Activated CD8-positive, alpha-beta memory T cell treated with anti-CD3 and anti-CD28 coated beads, Interleukin-2, amount 10 ng/mL, durations not matched to agents 7 days and 5 days (primary cell): Measurements from ENCODE around the gene TENM4. TPM values are rescaled to one million over a fixed set of nuclear protein-coding genes. Genes with fewer than 3 reads are reported as not detected.
"Not testable (repeated sequence)": the region's sequence is repeated elsewhere in the genome, so short reads cannot be mapped to it uniquely, and the experiment has no call there.

Experiments
- ATAC-seq: fragments of 150-1000 bp; cut with Tn5 transposase; one replicate; pipeline ENCODE4 v1.10.0; 2021; ENCODE audit warnings: moderate library complexity
- CTCF ChIA-PET: fragments of 350-600 bp; sonication (Branson Sonifier 250); formaldehyde crosslinking; loops from one replicate; lab custom pipeline; 2021; ENCODE audit warnings: antibody characterized with exemption; lab: Charles Lee
- DNase-seq: peaks from one replicate; pipeline ENCODE4 v3.0.0-alpha.2; 2020
- H3K27ac Mint-ChIP-seq: one replicate; pipeline ENCODE4 v1.8.0; 2021; ENCODE audit warnings: mild to moderate bottlenecking, mixed read lengths
- H3K27me3 Mint-ChIP-seq: one replicate; pipeline ENCODE4 v1.8.0; 2021; ENCODE audit warnings: mixed read lengths
- H3K36me3 Mint-ChIP-seq: one replicate; pipeline ENCODE4 v1.8.0; 2021; ENCODE audit warnings: mild to moderate bottlenecking, mixed read lengths
- H3K4me1 Mint-ChIP-seq: one replicate; pipeline ENCODE4 v1.8.0; 2021; ENCODE audit warnings: mixed read lengths
- H3K4me3 Mint-ChIP-seq: one replicate; pipeline ENCODE4 v1.8.0; 2021; ENCODE audit warnings: mild to moderate bottlenecking, moderate library complexity, mixed read lengths
- H3K9me3 Mint-ChIP-seq: one replicate; pipeline ENCODE4 v1.8.0; 2022; ENCODE audit warnings: low read depth, mixed read lengths
- microRNA-seq: library from miRNA; unstranded; fragments of <30 nt; microRNA quantifications from one replicate; pipeline ENCODE4 v1.2.0, GENCODE V29; 2022
- total RNA-seq, 2 experiments: library from RNA; stranded (reverse); gene quantifications; one replicate each; pipeline ENCODE4 v1.2.3, GENCODE V29; 2021

The TENM4 gene
- total RNA-seq, 2 experiments from 2014 or later = not detected

DNA sequence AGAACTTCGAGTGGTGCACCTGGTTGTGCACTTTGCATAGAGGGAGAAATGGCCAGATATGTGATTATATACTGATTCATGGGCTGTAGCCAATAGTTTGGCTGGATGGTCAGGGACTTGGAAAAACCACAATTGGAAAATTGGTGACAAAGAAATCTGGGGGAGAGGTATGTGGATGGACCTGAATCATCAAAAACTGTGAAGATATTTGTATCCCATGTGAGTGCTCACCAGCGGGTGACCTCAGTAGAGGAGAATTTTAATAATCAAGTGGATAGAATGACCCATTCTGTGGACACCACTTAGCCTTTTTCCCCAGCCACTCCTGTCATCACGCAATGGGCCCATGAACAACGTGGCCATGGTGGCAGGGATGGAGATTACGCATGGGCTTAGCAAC, 818.2 kb downstream of the TENM4 start:
- no peak overlapping the region for H3K27ac Mint-ChIP-seq
- CTCF ChIA-PET = no interaction called here
- H3K4me3 Mint-ChIP-seq = no peak overlapping the region
- ATAC-seq (no peak), DNase-seq (no peak)
- no peaks in the 10 kb centered on the region for H3K36me3 Mint-ChIP-seq
- H3K4me1 Mint-ChIP-seq = no peaks in the 10 kb centered on the region
- H3K27me3 Mint-ChIP-seq = peaks cover 14% of the 10 kb centered on the region
- peaks cover 9% of the 10 kb centered on the region for H3K9me3 Mint-ChIP-seq

DNA sequence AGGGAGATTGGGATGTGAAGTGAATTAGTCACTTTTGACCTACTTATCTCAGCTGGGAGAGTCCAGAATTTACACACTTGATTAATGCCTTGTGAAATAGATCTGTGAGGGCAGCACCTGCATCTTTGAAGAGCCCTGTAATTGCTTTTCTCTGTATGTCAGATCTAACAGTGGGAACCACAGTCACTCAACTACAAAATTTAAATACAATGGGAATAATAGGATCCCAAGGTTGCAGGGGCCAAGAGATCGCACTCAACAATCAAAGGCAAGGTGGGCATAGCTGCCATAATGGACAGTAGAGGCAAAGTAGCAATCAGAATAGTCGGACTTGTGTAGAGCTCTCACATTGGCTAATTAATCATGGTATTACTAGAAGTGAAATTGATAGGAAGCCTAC, 820.7 kb downstream of the TENM4 start:
- ATAC-seq (no peak), DNase-seq (no peak)
- Mint-ChIP-seq H3K9me3 (peaks cover 9% of the 10 kb centered on the region), H3K27me3 (peaks cover 9% of the 10 kb centered on the region), H3K27ac (no peak overlapping the region), H3K36me3 (no peaks in the 10 kb centered on the region), H3K4me1 (no peaks in the 10 kb centered on the region), H3K4me3 (no peak overlapping the region)
- CTCF ChIA-PET = no interaction called here

DNA sequence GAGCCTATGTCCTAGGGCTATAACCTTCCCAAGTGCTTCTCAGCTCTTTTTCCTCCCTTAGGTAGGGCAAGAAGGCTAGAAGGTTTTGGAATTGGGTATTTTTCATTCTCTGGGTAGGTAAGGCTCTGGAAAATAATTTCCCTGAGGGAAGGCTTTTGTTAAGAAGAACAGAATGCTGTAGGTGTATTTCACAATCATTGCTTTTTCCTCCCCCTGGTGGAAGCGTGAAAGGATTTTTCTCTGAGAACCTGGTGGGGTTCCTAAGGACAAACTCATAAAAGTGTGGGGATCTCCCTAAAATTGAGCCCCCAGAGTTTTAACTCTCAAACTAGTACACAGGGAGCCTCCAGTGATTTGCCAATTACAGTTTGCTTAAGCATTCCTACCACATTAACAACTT, 825.1 kb downstream of the TENM4 start:
- Mint-ChIP-seq H3K9me3 (peaks cover 9% of the 10 kb centered on the region), H3K4me1 (no peaks in the 10 kb centered on the region), H3K27me3 (peaks cover 19% of the 10 kb centered on the region), H3K36me3 (no peaks in the 10 kb centered on the region), H3K27ac (no peak overlapping the region), H3K4me3 (no peak overlapping the region)
- DNase-seq = no peak
- no peak for ATAC-seq
- CTCF ChIA-PET = interaction anchor here (1.4 kb wide), 1 partner anchor 30 kb away, joined by 5 read pairs; no protein-coding TSS in a partner anchor

DNA sequence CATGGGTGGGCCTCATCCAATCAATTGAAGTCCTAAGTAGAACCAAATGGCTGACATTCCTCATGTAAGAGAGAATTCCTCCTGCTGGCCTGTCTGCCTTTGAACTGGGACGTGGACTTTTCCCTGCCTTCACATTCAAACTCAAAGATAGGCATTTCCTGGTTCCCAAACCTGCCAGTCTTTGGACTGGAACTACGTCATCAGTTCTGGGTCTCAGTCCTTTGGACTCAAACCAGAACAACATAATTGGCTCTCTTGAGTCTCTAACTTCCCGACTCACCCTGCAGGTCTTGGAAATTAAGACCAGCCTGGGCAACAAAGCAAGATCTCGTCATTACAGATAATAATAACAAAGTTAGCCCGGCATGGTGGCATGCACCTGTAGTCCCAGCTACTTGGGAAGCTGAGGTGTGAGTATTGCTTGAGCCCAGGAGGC, 827.4 kb downstream of the TENM4 start:
- H3K4me1 Mint-ChIP-seq = no peaks in the 10 kb centered on the region
- no peak for ATAC-seq

DNA sequence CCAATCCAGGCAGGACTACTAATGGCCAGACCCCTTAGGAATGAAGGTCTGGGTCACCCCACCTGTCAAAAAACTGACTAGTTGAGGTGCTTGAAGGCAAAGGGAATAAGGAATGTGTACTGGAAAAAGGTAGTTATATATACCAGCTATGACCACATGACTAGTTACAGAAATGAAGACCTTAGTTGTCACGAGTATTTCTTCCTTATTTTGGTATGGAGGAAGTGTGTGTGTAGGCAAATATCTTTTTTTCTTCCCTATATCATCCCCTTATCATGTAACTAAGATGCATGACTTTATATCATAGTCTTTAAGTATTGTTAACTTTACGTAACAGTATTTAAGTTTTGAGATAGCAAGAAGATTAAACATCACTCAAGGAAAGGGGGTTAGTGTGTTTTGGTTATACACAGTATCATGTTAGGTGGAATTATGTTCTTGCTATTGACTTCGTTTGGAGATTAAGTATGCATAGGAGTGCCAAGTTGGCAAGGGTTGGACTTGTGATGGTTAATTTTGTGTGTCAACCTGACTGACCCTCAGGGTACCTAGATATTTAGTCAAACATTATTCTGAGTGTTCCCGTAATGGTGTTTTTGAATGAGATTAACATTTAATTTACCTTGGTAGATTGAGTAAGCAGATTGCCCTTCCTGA, 828.0 kb downstream of the TENM4 start:
- no peak overlapping the region for H3K4me3 Mint-ChIP-seq
- DNase-seq (no peak), ATAC-seq (no peak)
- H3K4me1 Mint-ChIP-seq = no peaks in the 10 kb centered on the region
- no peaks in the 10 kb centered on the region for H3K36me3 Mint-ChIP-seq
- CTCF ChIA-PET = no interaction called here
- no peak overlapping the region for H3K27ac Mint-ChIP-seq
- peaks cover 19% of the 10 kb centered on the region for H3K27me3 Mint-ChIP-seq
- H3K9me3 Mint-ChIP-seq = no peaks in the 10 kb centered on the region

More for the DNA sequence above, 827.4 kb downstream of the TENM4 start:
- Mint-ChIP-seq H3K9me3 (no peaks in the 10 kb centered on the region), H3K36me3 (no peaks in the 10 kb centered on the region), H3K27me3 (peaks cover 19% of the 10 kb centered on the region), H3K27ac (no peak overlapping the region), H3K4me3 (no peak overlapping the region)
- no peak for DNase-seq
- CTCF ChIA-PET = no interaction called here

DNA sequence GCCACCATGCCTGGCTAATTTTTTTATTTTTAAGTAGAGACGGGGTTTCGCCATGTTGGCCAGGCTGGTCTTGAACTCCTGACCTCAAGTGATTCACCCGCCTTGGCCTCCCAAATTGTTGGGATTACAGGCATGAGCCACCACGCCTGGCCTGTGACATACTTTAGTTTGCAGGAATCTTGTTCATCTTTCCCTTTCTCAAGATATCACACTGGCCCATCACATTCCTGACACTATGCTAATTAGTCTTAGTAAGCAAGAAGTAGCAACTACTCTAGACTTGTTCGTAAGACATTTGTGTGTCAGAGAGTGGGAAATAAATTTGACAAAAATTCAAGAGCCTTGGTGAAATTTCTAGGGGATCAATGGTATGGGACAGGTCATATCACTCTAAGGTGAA, 831.5 kb downstream of the TENM4 start:
- not testable (repeated sequence) for H3K4me3 Mint-ChIP-seq, ATAC-seq, H3K9me3 Mint-ChIP-seq, H3K4me1 Mint-ChIP-seq, H3K36me3 Mint-ChIP-seq, H3K27ac Mint-ChIP-seq, DNase-seq
- CTCF ChIA-PET = interaction anchor here (1.0 kb wide), 1 partner anchor 22 kb away, joined by 3 read pairs; no protein-coding TSS in a partner anchor
- peaks cover 17% of the 10 kb centered on the region for H3K27me3 Mint-ChIP-seq

DNA sequence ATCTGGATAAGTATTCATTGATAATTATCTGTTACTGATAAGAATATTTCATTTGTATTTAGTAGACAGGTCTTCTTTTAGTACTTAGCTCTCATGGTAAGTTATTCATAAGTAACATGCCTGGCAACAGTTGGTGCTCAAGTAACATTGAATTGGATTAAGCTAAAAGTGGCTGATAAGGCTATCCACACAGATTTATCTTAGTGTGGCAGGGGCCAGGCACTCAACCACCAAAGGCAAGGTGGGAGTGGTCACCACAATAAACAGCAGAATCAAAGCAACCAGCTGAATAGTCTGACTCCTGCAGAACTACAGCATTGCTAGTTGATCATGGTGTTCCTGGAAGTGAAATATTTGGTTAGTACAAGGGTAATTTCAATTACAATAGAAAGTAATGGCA, 833.1 kb downstream of the TENM4 start:
- CTCF ChIA-PET = no interaction called here
- no peaks in the 10 kb centered on the region for H3K9me3 Mint-ChIP-seq
- H3K27ac Mint-ChIP-seq = no peak overlapping the region
- H3K27me3 Mint-ChIP-seq = peaks cover 10% of the 10 kb centered on the region
- no peaks in the 10 kb centered on the region for H3K4me1 Mint-ChIP-seq
- no peak for ATAC-seq
- H3K36me3 Mint-ChIP-seq = no peaks in the 10 kb centered on the region
- DNase-seq = no peak
- H3K4me3 Mint-ChIP-seq = no peak overlapping the region

DNA sequence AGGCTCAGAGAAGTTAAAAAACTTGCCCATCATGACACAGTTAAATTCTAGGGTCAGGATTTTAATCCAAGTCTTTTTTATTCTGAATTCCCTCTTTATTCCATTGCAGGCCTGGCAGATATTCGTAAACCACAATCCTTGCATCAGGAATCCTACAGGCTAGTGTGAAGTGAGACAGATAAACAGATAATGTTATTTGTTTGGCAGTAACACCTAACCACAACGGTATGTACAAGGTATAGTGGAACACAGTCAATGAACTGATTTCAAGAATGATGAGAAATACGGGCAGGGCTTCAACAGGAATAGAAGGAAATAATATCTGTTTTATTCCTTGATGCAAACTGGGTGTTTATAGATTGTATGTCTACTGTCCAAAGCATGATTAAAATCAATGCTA, 834.2 kb downstream of the TENM4 start:
- no peak for DNase-seq
- Mint-ChIP-seq H3K36me3 (no peaks in the 10 kb centered on the region), H3K27me3 (peaks cover 18% of the 10 kb centered on the region), H3K9me3 (no peaks in the 10 kb centered on the region), H3K27ac (no peak overlapping the region), H3K4me1 (no peaks in the 10 kb centered on the region), H3K4me3 (no peak overlapping the region)
- no peak for ATAC-seq
- CTCF ChIA-PET = no interaction called here

DNA sequence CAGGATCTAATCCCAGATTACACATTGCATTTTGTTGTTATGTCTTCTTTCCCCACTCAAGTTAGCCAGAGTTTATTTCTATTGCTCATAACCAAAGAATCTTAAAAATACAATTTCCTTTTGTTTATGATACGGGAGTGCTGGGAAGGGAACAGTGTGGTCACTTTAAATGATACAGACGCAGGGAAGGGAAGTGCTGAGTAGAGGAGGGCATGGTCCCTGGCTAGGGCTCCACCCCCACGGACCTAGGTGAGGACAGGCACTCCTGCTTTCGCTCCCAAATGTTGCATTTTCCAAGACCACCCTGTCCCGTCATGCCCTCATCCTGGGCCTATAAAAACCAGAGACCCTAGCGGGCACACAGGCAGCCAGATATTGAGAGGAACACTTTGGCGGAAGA, 835.5 kb downstream of the TENM4 start:
- no peak for ATAC-seq
- peaks cover 30% of the 10 kb centered on the region for H3K27me3 Mint-ChIP-seq
- H3K4me1 Mint-ChIP-seq = no peaks in the 10 kb centered on the region
- H3K9me3 Mint-ChIP-seq = no peaks in the 10 kb centered on the region
- H3K4me3 Mint-ChIP-seq = no peak overlapping the region
- CTCF ChIA-PET = no interaction called here
- no peak for DNase-seq
- no peak overlapping the region for H3K27ac Mint-ChIP-seq
- no peaks in the 10 kb centered on the region for H3K36me3 Mint-ChIP-seq

DNA sequence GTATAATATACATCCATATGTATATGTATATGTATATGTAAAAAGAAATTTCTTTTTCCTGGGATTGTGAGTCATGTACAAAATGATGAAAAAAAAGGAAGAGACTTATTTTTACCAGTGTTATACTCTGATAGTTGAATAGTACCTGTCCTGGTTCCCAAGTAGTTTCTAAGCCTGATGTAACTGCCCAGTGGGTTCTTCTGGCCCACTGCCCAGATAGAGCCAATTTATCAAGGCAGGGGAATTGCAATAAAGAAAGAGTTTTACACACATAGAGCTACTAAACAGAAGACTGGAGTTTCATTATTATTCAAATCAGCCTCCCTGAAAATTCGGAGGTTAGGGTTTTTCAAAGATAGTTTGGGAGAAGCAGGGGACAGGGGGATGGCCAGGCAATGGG, 837.0 kb downstream of the TENM4 start:
- Mint-ChIP-seq H3K27ac (no peak overlapping the region), H3K9me3 (no peaks in the 10 kb centered on the region)
- CTCF ChIA-PET = no interaction called here

More for the DNA sequence above, 837.0 kb downstream of the TENM4 start:
- peaks cover 44% of the 10 kb centered on the region for H3K27me3 Mint-ChIP-seq
- ATAC-seq (no peak), DNase-seq (no peak)
- no peaks in the 10 kb centered on the region for H3K4me1 Mint-ChIP-seq
- no peak overlapping the region for H3K4me3 Mint-ChIP-seq
- no peaks in the 10 kb centered on the region for H3K36me3 Mint-ChIP-seq

Small RNA genes within 50 kb of the gene (microRNA-seq; reads per million reads assigned to microRNA genes)
- not detected for gene MIR5579
- gene MIR708 = 6.4 reads per million, percentile 18 among the genes with 10 or more reads in this experiment
